HEK293 (cell line): ENCODE data around the gene C11orf87.

Source experiments
- CTCF ChIA-PET: fragments of 350-600 bp; formaldehyde crosslinking; extraction: SDS; loops from one replicate; lab custom pipeline; 2021; ENCODE audit warnings: antibody characterized with exemption; lab: Yijun Ruan, JAX
- POLR2A ChIA-PET: fragments of 300-600 bp; formaldehyde crosslinking; extraction: SDS; loops from one replicate; lab custom pipeline; 2020; ENCODE audit warnings: antibody characterized with exemption, inconsistent platforms; lab: Yijun Ruan, JAX
- H3K27ac ChIP-seq: fragments of 200-500 bp; sonication (Bioruptor generic); 2 replicates; pipeline ENCODE4 v1.5.1; 2014; ENCODE audit warnings: low read depth, low read length, control low read depth, inconsistent platforms; ENCODE audit errors: extremely low read depth
- H3K36me3 ChIP-seq, 2 experiments: fragments of 200-500 bp in 1 of 2; sonication (Bioruptor generic) in 1 of 2; 1 replicate in 1 of 2; 2 replicates in 1 of 2; pipeline ENCODE4 v1.5.1; 2014 to 2017; ENCODE audit warnings: inconsistent platforms in 2 of 2, low read length in 2 of 2; ENCODE audit not compliant: control insufficient read depth in 2 of 2, insufficient read depth in 1 of 2
- H3K4me1 ChIP-seq: fragments of 200-500 bp; sonication (Bioruptor generic); 2 replicates; pipeline ENCODE4 v1.5.1; 2014; ENCODE audit warnings: mild to moderate bottlenecking, low read length, inconsistent platforms; ENCODE audit not compliant: control insufficient read depth, insufficient read depth
- H3K4me3 ChIP-seq: 2 replicates; pipeline ENCODE4 v1.5.1; 2011; ENCODE audit warnings: low read depth, mild to moderate bottlenecking, control low read depth, low read length, moderate library complexity
- H3K9me3 ChIP-seq: fragments of 200-500 bp; sonication (Bioruptor generic); 2 replicates; pipeline ENCODE4 v1.5.1; 2014; ENCODE audit warnings: low read depth, low read length, inconsistent platforms; ENCODE audit not compliant: control insufficient read depth, insufficient read depth
- FEZF1 ChIP-seq: fragments of 450-650 bp; formaldehyde crosslinking; IDR thresholded peaks from 2 replicates; pipeline ENCODE4 v1.5.1; 2016; ENCODE audit warnings: missing biosample characterization, missing genetic modification characterization
- GFI1B ChIP-seq: fragments of 450-650 bp; formaldehyde crosslinking; IDR thresholded peaks from 2 replicates; pipeline ENCODE4 v1.5.1; 2016; ENCODE audit warnings: missing biosample characterization, missing genetic modification characterization
- KLF7 ChIP-seq: fragments of 450-650 bp; formaldehyde crosslinking; IDR thresholded peaks from 2 replicates; pipeline ENCODE4 v1.5.1; 2016; ENCODE audit warnings: missing biosample characterization, missing genetic modification characterization, borderline replicate concordance
- ZBTB10 ChIP-seq: fragments of 450-650 bp; formaldehyde crosslinking; IDR thresholded peaks from 2 replicates; pipeline ENCODE4 v1.5.1; 2016; ENCODE audit warnings: missing biosample characterization, missing genetic modification characterization
- ZBTB49 ChIP-seq: fragments of 450-650 bp; formaldehyde crosslinking; IDR thresholded peaks from 2 replicates; pipeline ENCODE4 v1.5.1; 2016; ENCODE audit warnings: missing biosample characterization, missing genetic modification characterization, low read depth
- ZEB2 ChIP-seq: fragments of 450-650 bp; formaldehyde crosslinking; IDR thresholded peaks from 2 replicates; pipeline ENCODE4 v1.5.1; 2016; ENCODE audit warnings: missing biosample characterization, missing genetic modification characterization
- ZNF138 ChIP-seq: fragments of 450-650 bp; formaldehyde crosslinking; IDR thresholded peaks from 2 replicates; pipeline ENCODE4 v1.5.1; 2016; ENCODE audit warnings: missing biosample characterization, missing genetic modification characterization, borderline replicate concordance
- ZNF16 ChIP-seq: fragments of 450-650 bp; formaldehyde crosslinking; IDR thresholded peaks from 2 replicates; pipeline ENCODE4 v1.5.1; 2016; ENCODE audit warnings: low read depth, missing biosample characterization, missing genetic modification characterization
- ZNF202 ChIP-seq: fragments of 450-650 bp; formaldehyde crosslinking; IDR thresholded peaks from 2 replicates; pipeline ENCODE4 v1.5.1; 2016; ENCODE audit warnings: missing biosample characterization, missing genetic modification characterization, borderline replicate concordance
- ZNF549 ChIP-seq: fragments of 450-650 bp; IDR thresholded peaks from 2 replicates; pipeline ENCODE4 v1.5.1; 2018; ENCODE audit warnings: missing biosample characterization, missing genetic modification characterization, mild to moderate bottlenecking, inconsistent platforms, moderate library complexity
- ZNF560 ChIP-seq: fragments of 450-650 bp; formaldehyde crosslinking; IDR thresholded peaks from 2 replicates; pipeline ENCODE4 v1.5.1; 2017; ENCODE audit warnings: missing biosample characterization, missing genetic modification characterization, borderline replicate concordance
- ZNF645 ChIP-seq: fragments of 450-650 bp; formaldehyde crosslinking; IDR thresholded peaks from 2 replicates; pipeline ENCODE4; 2016; ENCODE audit warnings: missing biosample characterization, missing genetic modification characterization
- TF ChIP-seq, protein P1 (sequence below): fragments of 450-650 bp; formaldehyde crosslinking; IDR thresholded peaks from 2 replicates; pipeline ENCODE4 v1.5.1; 2016; ENCODE audit warnings: missing biosample characterization, missing genetic modification characterization, borderline replicate concordance
- TF ChIP-seq, protein P2 (sequence below): fragments of 450-650 bp; formaldehyde crosslinking; IDR thresholded peaks from 2 replicates; pipeline ENCODE4 v1.5.1; 2016; ENCODE audit warnings: missing biosample characterization, missing genetic modification characterization, borderline replicate concordance
- TF ChIP-seq, protein P3 (sequence below): fragments of 450-650 bp; formaldehyde crosslinking; IDR thresholded peaks from 2 replicates; pipeline ENCODE4 v1.5.1; 2017; ENCODE audit warnings: missing biosample characterization, missing genetic modification characterization

C11orf87 gene

GRCh38 chr11:109425554-109425953 lies 3.6 kb downstream of the C11orf87 start:
- no peak overlapping the region for H3K4me3 ChIP-seq
- H3K36me3 ChIP-seq: no peaks in the 10 kb centered on the region
- H3K9me3 ChIP-seq: no peaks in the 10 kb centered on the region
- H3K4me1 ChIP-seq: no peaks in the 10 kb centered on the region
- ChIA-PET POLR2A (interaction anchor here (0.6 kb wide), 1 partner anchor 9 kb away, joined by 3 read pairs; no protein-coding TSS in a partner anchor), CTCF (interaction anchor here (0.5 to 1.0 kb wide), 3 partner anchors 39 to 684 kb away, joined by 3 to 5 read pairs (median 4); no protein-coding TSS in a partner anchor)
- TF ChIP-seq KLF7 (tag by site-specific recombination) (no peak), ZNF645 (no peak), ZBTB10 (tag by site-specific recombination) (no peak), FEZF1 (tag by site-specific recombination) (no peak), ZNF560 (no peak), ZNF202 (tag by site-specific recombination) (no peak), ZBTB49 (tag by site-specific recombination) (no peak), GFI1B (tag by site-specific recombination) (no peak), ZNF549 (no peak), ZEB2 (tag by site-specific recombination) (no peak), ZNF138 (tag by site-specific recombination) (no peak), ZNF16 (no peak)
- TF ChIP-seq, protein P1, sequence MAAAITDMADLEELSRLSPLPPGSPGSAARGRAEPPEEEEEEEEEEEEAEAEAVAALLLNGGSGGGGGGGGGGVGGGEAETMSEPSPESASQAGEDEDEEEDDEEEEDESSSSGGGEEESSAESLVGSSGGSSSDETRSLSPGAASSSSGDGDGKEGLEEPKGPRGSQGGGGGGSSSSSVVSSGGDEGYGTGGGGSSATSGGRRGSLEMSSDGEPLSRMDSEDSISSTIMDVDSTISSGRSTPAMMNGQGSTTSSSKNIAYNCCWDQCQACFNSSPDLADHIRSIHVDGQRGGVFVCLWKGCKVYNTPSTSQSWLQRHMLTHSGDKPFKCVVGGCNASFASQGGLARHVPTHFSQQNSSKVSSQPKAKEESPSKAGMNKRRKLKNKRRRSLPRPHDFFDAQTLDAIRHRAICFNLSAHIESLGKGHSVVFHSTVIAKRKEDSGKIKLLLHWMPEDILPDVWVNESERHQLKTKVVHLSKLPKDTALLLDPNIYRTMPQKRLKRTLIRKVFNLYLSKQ (tag by site-specific recombination): no peak
- TF ChIP-seq, protein P2, sequence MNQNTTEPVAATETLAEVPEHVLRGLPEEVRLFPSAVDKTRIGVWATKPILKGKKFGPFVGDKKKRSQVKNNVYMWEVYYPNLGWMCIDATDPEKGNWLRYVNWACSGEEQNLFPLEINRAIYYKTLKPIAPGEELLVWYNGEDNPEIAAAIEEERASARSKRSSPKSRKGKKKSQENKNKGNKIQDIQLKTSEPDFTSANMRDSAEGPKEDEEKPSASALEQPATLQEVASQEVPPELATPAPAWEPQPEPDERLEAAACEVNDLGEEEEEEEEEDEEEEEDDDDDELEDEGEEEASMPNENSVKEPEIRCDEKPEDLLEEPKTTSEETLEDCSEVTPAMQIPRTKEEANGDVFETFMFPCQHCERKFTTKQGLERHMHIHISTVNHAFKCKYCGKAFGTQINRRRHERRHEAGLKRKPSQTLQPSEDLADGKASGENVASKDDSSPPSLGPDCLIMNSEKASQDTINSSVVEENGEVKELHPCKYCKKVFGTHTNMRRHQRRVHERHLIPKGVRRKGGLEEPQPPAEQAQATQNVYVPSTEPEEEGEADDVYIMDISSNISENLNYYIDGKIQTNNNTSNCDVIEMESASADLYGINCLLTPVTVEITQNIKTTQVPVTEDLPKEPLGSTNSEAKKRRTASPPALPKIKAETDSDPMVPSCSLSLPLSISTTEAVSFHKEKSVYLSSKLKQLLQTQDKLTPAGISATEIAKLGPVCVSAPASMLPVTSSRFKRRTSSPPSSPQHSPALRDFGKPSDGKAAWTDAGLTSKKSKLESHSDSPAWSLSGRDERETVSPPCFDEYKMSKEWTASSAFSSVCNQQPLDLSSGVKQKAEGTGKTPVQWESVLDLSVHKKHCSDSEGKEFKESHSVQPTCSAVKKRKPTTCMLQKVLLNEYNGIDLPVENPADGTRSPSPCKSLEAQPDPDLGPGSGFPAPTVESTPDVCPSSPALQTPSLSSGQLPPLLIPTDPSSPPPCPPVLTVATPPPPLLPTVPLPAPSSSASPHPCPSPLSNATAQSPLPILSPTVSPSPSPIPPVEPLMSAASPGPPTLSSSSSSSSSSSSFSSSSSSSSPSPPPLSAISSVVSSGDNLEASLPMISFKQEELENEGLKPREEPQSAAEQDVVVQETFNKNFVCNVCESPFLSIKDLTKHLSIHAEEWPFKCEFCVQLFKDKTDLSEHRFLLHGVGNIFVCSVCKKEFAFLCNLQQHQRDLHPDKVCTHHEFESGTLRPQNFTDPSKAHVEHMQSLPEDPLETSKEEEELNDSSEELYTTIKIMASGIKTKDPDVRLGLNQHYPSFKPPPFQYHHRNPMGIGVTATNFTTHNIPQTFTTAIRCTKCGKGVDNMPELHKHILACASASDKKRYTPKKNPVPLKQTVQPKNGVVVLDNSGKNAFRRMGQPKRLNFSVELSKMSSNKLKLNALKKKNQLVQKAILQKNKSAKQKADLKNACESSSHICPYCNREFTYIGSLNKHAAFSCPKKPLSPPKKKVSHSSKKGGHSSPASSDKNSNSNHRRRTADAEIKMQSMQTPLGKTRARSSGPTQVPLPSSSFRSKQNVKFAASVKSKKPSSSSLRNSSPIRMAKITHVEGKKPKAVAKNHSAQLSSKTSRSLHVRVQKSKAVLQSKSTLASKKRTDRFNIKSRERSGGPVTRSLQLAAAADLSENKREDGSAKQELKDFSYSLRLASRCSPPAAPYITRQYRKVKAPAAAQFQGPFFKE (tag by site-specific recombination): no peak
- TF ChIP-seq, protein P3, sequence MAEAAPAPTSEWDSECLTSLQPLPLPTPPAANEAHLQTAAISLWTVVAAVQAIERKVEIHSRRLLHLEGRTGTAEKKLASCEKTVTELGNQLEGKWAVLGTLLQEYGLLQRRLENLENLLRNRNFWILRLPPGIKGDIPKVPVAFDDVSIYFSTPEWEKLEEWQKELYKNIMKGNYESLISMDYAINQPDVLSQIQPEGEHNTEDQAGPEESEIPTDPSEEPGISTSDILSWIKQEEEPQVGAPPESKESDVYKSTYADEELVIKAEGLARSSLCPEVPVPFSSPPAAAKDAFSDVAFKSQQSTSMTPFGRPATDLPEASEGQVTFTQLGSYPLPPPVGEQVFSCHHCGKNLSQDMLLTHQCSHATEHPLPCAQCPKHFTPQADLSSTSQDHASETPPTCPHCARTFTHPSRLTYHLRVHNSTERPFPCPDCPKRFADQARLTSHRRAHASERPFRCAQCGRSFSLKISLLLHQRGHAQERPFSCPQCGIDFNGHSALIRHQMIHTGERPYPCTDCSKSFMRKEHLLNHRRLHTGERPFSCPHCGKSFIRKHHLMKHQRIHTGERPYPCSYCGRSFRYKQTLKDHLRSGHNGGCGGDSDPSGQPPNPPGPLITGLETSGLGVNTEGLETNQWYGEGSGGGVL (tag by site-specific recombination): no peak
- H3K27ac ChIP-seq: no peak overlapping the region
